ENCODE data around the gene TMEM164.
"Not testable (repeated sequence)": the region's sequence is repeated elsewhere in the genome, so short reads cannot be mapped to it uniquely, and the experiment has no call there.

The TMEM164 gene

GRCh38 chrX:110002300-110003166, at the start of gene TMEM164:
TSS of gene TMEM164 (plus strand) at chrX:110003114. CDS start at chrX:110003775, 661 bp downstream.
- DNase-seq (ENCODE audit: low read depth in 3 of 3) = peak; percentile 32 to 71 (median 60)

- no peak for DNase-seq (ENCODE audit: low read depth in 3 of 3)
Measured at GRCh38 chrX:109954333-109954732, 48.6 kb upstream of the TMEM164 start.

GRCh38 chrX:109954955-109955354, 48.0 kb upstream of the TMEM164 start:
- DNase-seq (ENCODE audit: low read depth in 3 of 3) = no peak

GRCh38 chrX:109958266-109958665, 44.6 kb upstream of the TMEM164 start:
- no peak for DNase-seq (ENCODE audit: low read depth in 3 of 3)

GRCh38 chrX:109959356-109959871, 43.5 kb upstream of the TMEM164 start:
- DNase-seq (ENCODE audit: low read depth in 3 of 3) = no peak

GRCh38 chrX:109964390-109964789, 38.5 kb upstream of the TMEM164 start:
- DNase-seq (ENCODE audit: low read depth in 3 of 3) = no peak

- no peak for DNase-seq (ENCODE audit: low read depth in 3 of 3)
Measured at GRCh38 chrX:109966246-109966645, 36.7 kb upstream of the TMEM164 start.

GRCh38 chrX:109967156-109967555, 35.8 kb upstream of the TMEM164 start:
- DNase-seq (ENCODE audit: low read depth in 3 of 3) = no peak

- not testable (repeated sequence) for DNase-seq (ENCODE audit: low read depth in 3 of 3)
Measured at GRCh38 chrX:109970841-109971240, 32.1 kb upstream of the TMEM164 start.

GRCh38 chrX:109974906-109975655, 27.8 kb upstream of the TMEM164 start:
- DNase-seq (ENCODE audit: low read depth in 3 of 3) = no peak

- not testable (repeated sequence) for DNase-seq (ENCODE audit: low read depth in 3 of 3)
Measured at GRCh38 chrX:109985210-109985609, 17.7 kb upstream of the TMEM164 start.

GRCh38 chrX:109987884-109988283, 15.0 kb upstream of the TMEM164 start:
- no peak for DNase-seq (ENCODE audit: low read depth in 3 of 3)

GRCh38 chrX:109990582-109991276, 12.2 kb upstream of the TMEM164 start:
- DNase-seq (ENCODE audit: low read depth in 3 of 3) = no peak

- no peak for DNase-seq (ENCODE audit: low read depth in 3 of 3)
Measured at GRCh38 chrX:109992203-109992602, 10.7 kb upstream of the TMEM164 start.

GRCh38 chrX:109995155-109995554, 7.8 kb upstream of the TMEM164 start:
- DNase-seq (ENCODE audit: low read depth in 3 of 3) = no peak

GRCh38 chrX:109997786-109998452, 5.0 kb upstream of the TMEM164 start:
- DNase-seq (ENCODE audit: low read depth in 3 of 3) = no peak

- no peak for DNase-seq (ENCODE audit: low read depth in 3 of 3)
Measured at GRCh38 chrX:110000000-110000399, 2.9 kb upstream of the TMEM164 start.

- DNase-seq (ENCODE audit: low read depth in 3 of 3) = no peak
Measured at GRCh38 chrX:110000847-110001713, 1.8 kb upstream of the TMEM164 start.

GRCh38 chrX:110001740-110002299, 1.1 kb upstream of the TMEM164 start:
- DNase-seq (ENCODE audit: low read depth in 3 of 3) = no peak
